Fibroblast of lung (primary cell): ENCODE measurements around the gene RCOR1. TPM values are rescaled to one million over a fixed set of nuclear protein-coding genes. Genes with fewer than 3 reads are reported as not detected.
"Not testable (repeated sequence)": the region's sequence is repeated elsewhere in the genome, so short reads cannot be mapped to it uniquely, and the experiment has no call there.

Source experiments
- DNase-seq, 2 donors: peaks; one replicate each; pipeline versions ENCODE4 v3.0.0 to v3.0.0-alpha.2; 2010; ENCODE audit warnings: low read depth in 2 of 2
- H2AFZ ChIP-seq: 2 replicates; pipeline ENCODE4 v1.5.1; 2012; ENCODE audit warnings: low read length, control low read depth, inconsistent platforms
- H3K27ac ChIP-seq: 2 replicates; pipeline ENCODE4 v1.5.1; 2011; ENCODE audit warnings: low read length, control low read depth; ENCODE audit not compliant: insufficient read depth
- H3K27me3 ChIP-seq: 2 replicates; pipeline ENCODE4 v1.5.1; 2011; ENCODE audit warnings: mild to moderate bottlenecking, low read length; ENCODE audit not compliant: control insufficient read depth, insufficient read depth
- H3K36me3 ChIP-seq: 2 replicates; pipeline ENCODE4 v1.5.1; 2011; ENCODE audit warnings: low read length; ENCODE audit not compliant: control insufficient read depth, insufficient read depth
- H3K4me1 ChIP-seq: 2 replicates; pipeline ENCODE4 v1.5.1; 2011; ENCODE audit warnings: low read length; ENCODE audit not compliant: control insufficient read depth, insufficient read depth; ENCODE audit errors: extremely low read depth
- H3K4me2 ChIP-seq: 2 replicates; pipeline ENCODE4 v1.5.1; 2011; ENCODE audit warnings: low read length, control low read depth; ENCODE audit not compliant: insufficient read depth; ENCODE audit errors: extremely low read depth
- H3K4me3 ChIP-seq, 4 experiments: fragments of 200-600 bp in 1 of 4; sonication (generic) in 1 of 4; replicated peaks in 1 of 4; 2 replicates each; pipeline ENCODE4 v1.5.1; 2011 to 2016; ENCODE audit warnings: low read length in 4 of 4, low read depth in 3 of 4, mild to moderate bottlenecking in 3 of 4, control low read depth in 2 of 4, inconsistent platforms in 1 of 4, mixed read lengths in 1 of 4; ENCODE audit not compliant: insufficient read depth in 1 of 4; ENCODE audit errors: control extremely low read depth in 1 of 4
- H3K79me2 ChIP-seq: 2 replicates; pipeline ENCODE4 v1.5.1; 2012; ENCODE audit warnings: mild to moderate bottlenecking, low read length, inconsistent platforms; ENCODE audit not compliant: control insufficient read depth, insufficient read depth
- H3K9ac ChIP-seq: 2 replicates; pipeline ENCODE4 v1.5.1; 2011; ENCODE audit warnings: mild to moderate bottlenecking, low read length, control low read depth; ENCODE audit not compliant: insufficient read depth
- H3K9me3 ChIP-seq: 2 replicates; pipeline ENCODE4 v1.5.1; 2012; ENCODE audit warnings: low read depth, low read length; ENCODE audit not compliant: control insufficient read depth, insufficient read depth
- H4K20me1 ChIP-seq: 2 replicates; pipeline ENCODE4 v1.5.1; 2011; ENCODE audit warnings: low read length; ENCODE audit not compliant: control insufficient read depth, insufficient read depth; ENCODE audit errors: extremely low read depth
- EZH2 ChIP-seq: IDR thresholded peaks from 2 replicates; pipeline ENCODE4 v1.5.1; 2012; ENCODE audit warnings: low read length, control low read depth, mild to moderate bottlenecking; ENCODE audit errors: missing control alignments
- polyA plus RNA-seq, 2 donors: library from polyadenylated mRNA; depleted of rRNA in 1 of 2; stranded (reverse) in 1 of 2; unstranded in 1 of 2; fragments of >200 nt; gene quantifications; 2 replicates each; pipeline ENCODE4 v1.2.1, GENCODE V29; 2011 to 2012; ENCODE audit warnings: missing spikeins in 1 of 2
- total RNA-seq: library from RNA; depleted of rRNA; stranded (reverse); fragments of >200 nt; gene quantifications from 2 replicates; pipeline ENCODE4 v1.2.1, GENCODE V29; 2014
- TF ChIP-seq, protein P1 (sequence below), 2 donors: IDR thresholded peaks in 1 of 2; conservative IDR thresholded peaks in 1 of 2; 1 replicate in 1 of 2; 2 replicates in 1 of 2; pipeline ENCODE4 v1.5.1; 2011 to 2012; ENCODE audit warnings: low read length in 2 of 2, control low read depth in 1 of 2, inconsistent platforms in 1 of 2, low read depth in 1 of 2, mild to moderate bottlenecking in 1 of 2

Gene RCOR1
- total and polyA plus RNA-seq, 2 donors (not counting 1 experiment from before 2014, with no cell fraction given) = 11.4 to 19.6 TPM

DNA sequence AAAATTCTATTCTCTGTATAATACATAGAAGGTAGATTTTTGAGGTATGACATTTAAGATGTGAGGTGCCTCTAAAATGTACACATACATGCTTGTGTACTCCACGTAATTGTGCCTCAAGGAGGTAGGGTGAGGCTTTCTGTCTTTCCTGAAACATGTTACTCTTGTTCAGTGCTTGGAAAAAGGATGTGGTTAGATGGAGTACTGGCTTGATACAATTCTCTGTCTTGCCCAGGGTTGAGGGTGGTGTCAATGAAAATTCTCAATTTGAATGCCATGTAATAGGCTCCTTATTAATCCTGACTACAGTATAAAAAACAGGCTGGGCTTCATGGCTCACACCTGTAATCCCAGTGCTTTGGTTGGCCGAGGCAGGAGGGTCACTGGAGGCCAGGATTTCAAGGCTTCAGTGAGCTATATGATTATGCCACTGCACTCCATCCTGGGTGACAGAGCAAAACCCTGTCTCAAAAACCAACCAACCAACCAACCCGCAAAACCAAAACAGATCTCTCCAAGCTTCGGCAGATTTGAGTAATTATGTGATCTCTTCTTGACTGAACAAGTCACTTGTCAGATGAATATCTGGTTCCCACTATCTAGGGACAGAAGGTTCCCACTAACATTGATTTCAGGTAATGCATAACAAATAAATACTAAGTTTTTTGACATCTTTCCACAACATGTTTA is 41.6 kb downstream of the RCOR1 start:
- TF ChIP-seq EZH2 = no peak
- TF ChIP-seq, protein P1, sequence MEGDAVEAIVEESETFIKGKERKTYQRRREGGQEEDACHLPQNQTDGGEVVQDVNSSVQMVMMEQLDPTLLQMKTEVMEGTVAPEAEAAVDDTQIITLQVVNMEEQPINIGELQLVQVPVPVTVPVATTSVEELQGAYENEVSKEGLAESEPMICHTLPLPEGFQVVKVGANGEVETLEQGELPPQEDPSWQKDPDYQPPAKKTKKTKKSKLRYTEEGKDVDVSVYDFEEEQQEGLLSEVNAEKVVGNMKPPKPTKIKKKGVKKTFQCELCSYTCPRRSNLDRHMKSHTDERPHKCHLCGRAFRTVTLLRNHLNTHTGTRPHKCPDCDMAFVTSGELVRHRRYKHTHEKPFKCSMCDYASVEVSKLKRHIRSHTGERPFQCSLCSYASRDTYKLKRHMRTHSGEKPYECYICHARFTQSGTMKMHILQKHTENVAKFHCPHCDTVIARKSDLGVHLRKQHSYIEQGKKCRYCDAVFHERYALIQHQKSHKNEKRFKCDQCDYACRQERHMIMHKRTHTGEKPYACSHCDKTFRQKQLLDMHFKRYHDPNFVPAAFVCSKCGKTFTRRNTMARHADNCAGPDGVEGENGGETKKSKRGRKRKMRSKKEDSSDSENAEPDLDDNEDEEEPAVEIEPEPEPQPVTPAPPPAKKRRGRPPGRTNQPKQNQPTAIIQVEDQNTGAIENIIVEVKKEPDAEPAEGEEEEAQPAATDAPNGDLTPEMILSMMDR (conservative IDR thresholded peaks at IDR 0.05 in 1 of 2, IDR thresholded peaks at IDR 0.05 in 1 of 2; ENCODE audit: low read depth in 1 of 2, low read length in 2 of 2) = no peak
- no peak overlapping the region for H3K4me3 ChIP-seq
- no peaks in the 10 kb centered on the region for H3K9me3 ChIP-seq
- DNase-seq = no peak
- H3K36me3 ChIP-seq = no peaks in the 10 kb centered on the region
- no peak overlapping the region for H3K27ac ChIP-seq
- no peaks in the 10 kb centered on the region for H3K27me3 ChIP-seq
- no peak overlapping the region for H3K9ac ChIP-seq
- no peaks in the 10 kb centered on the region for H4K20me1 ChIP-seq
- peaks cover 2% of the 10 kb centered on the region for H3K79me2 ChIP-seq
- H3K4me1 ChIP-seq = peaks cover under 1% of the 10 kb centered on the region
- no peak overlapping the region for H3K4me2 ChIP-seq
- H2AFZ ChIP-seq = no peak overlapping the region

DNA sequence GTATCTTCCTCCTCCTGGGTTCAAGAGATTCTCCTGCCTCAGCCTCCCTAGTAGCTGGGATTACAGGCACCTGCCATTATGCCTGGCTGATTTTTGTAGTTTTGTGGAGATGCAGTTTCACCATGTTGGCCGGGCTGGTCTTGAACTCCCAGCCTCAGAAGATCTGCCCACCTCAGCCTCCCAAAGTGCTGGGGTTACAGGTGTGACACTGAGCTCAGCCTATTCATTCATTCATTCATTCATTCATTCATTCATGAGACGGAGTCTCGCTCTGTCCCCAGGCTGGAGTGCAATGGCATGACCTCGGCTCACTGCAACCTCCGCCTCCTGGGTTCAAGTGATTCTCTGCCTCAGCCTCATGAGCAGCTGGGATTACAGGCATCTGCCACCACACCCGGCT is 47.2 kb downstream of the RCOR1 start:
- not testable (repeated sequence) for H3K36me3 ChIP-seq, H3K4me1 ChIP-seq, H2AFZ ChIP-seq, H3K27ac ChIP-seq, H3K27me3 ChIP-seq, H3K9me3 ChIP-seq, H3K4me2 ChIP-seq, H4K20me1 ChIP-seq, H3K4me3 ChIP-seq, H3K9ac ChIP-seq, DNase-seq
- peaks cover 24% of the 10 kb centered on the region for H3K79me2 ChIP-seq

DNA sequence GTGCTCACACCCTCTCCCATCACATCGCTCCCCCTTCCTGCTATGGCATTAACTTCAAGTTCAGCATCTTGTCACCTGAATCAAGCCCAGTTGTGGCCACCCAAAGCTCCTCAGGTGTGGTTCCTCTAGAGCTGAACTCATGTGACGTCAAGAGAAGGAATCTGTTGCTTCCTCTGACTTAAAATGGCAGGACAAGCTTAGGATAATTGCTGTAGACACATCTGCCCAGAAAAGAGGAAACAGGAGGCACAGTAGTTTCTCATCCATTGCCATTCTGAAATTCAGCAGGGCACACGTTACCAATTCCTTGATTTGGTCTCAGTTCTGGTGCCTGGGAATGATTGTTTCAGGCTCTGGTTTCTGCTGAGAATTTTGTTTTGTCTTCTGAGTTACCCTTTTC is 52.1 kb downstream of the RCOR1 start:
- no peaks in the 10 kb centered on the region for H3K27me3 ChIP-seq
- no peak overlapping the region for H2AFZ ChIP-seq
- no peaks in the 10 kb centered on the region for H3K4me1 ChIP-seq
- no peak for DNase-seq
- TF ChIP-seq EZH2 = no peak
- TF ChIP-seq, protein P1 (conservative IDR thresholded peaks at IDR 0.05 in 1 of 2, IDR thresholded peaks at IDR 0.05 in 1 of 2; ENCODE audit: low read depth in 1 of 2, low read length in 2 of 2) = no peak
- H3K9ac ChIP-seq = no peak overlapping the region
- no peak overlapping the region for H3K4me3 ChIP-seq
- no peak overlapping the region for H3K27ac ChIP-seq
- H3K9me3 ChIP-seq = no peaks in the 10 kb centered on the region
- peaks cover 6% of the 10 kb centered on the region for H4K20me1 ChIP-seq
- H3K36me3 ChIP-seq = no peaks in the 10 kb centered on the region
- no peak overlapping the region for H3K4me2 ChIP-seq
- H3K79me2 ChIP-seq = peaks cover 38% of the 10 kb centered on the region
